GF-D8 (cell line): ENCODE measurements around the gene PXDN.
"Not testable (repeated sequence)": the region's sequence is repeated elsewhere in the genome, so short reads cannot be mapped to it uniquely, and the experiment has no call there.

Experiments used
- DNase-seq: peaks from one replicate; lab custom pipeline; 2025; lab: John Stamatoyannopoulos, UW

The PXDN gene

GRCh38 chr2:1774929-1775328 is 30.6 kb upstream of the PXDN start:
- no peak for DNase-seq

DNA sequence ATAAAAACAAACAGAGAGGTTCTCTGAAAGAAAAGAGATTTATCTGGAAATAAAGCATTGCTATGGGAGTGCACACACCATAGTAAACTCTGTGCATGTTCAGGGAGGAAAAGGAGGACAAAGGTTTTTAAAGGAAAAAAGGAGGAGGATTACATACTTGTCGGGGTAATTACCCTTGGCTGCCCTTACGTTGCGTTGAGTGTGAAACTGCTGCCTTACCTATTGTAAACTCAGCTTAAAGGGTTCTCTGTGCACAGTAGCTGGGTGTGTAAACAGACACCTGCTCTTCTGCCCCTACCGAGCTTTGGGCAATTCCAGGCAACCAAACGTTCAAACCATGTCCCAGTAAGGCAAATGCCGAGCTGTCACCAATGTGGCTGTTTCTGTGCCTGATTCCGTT is 29.6 kb upstream of the PXDN start:
- DNase-seq, result no peak

- no peak for DNase-seq
Observed at GRCh38 chr2:1772471-1773267, 28.4 kb upstream of the PXDN start.

DNA sequence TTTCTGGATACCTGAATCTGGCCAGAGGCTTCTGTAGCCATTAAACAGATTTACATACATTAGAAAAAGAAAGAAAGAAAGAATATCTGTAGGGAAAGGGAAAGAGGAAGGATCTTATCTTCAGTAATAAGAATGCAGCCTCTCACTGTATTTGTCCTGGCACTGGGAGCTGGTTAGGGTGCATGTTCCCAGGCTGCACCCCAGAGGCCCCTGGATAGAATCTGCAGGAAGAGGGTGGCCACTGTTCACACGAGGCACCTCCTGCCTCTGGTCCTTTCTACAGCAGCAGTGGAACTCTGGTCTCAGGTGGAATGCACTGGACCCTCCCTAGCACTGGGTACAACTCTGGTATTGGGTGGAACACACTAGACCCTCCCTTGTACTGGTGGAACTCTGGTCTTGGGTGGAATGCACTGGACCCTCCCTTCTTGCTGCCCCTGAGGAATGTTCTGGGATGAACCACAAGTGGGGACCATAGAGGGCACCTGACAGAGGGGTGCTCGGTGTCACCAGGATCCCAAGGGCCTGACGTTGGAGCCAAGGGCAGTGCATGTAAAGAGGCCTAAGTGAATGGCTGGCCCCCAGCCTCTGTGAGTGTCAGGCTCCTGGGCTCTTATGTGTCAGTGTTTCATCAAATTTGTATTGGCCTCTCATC is 27.4 kb upstream of the PXDN start:
- DNase-seq, result no peak

- no peak for DNase-seq
Observed at GRCh38 chr2:1770566-1771380, 26.5 kb upstream of the PXDN start.

GRCh38 chr2:1769703-1770422 is 25.5 kb upstream of the PXDN start:
- DNase-seq, result no peak

GRCh38 chr2:1767939-1768691 is 23.8 kb upstream of the PXDN start:
- DNase-seq, result no peak

- no peak for DNase-seq
Observed at GRCh38 chr2:1766851-1767811, 22.8 kb upstream of the PXDN start.

DNA sequence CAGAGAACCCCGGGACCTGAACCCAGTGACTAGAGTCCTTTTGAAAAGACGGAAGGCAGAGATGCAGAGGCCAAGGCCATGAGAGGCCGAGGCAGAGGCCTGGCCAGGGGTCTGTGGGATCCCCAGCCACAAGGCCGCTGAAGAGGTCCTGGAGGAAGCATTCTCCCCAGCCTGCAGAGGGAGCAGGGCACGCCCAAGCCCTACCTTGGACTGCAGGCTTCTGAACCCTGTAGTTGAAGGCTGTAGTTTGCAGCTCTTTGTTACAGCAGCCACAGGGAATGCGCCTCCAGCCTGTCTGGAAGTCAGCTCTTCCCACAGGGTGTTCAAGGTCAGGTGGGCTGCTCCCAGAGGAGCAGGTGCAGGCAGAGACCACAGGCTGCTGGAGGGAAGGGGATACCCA is 22.1 kb upstream of the PXDN start:
- DNase-seq, result no peak

- not testable (repeated sequence) for DNase-seq
Observed at GRCh38 chr2:1765201-1765600, 20.9 kb upstream of the PXDN start.

GRCh38 chr2:1759611-1759930 is 15.3 kb upstream of the PXDN start:
- DNase-seq, result no peak

DNA sequence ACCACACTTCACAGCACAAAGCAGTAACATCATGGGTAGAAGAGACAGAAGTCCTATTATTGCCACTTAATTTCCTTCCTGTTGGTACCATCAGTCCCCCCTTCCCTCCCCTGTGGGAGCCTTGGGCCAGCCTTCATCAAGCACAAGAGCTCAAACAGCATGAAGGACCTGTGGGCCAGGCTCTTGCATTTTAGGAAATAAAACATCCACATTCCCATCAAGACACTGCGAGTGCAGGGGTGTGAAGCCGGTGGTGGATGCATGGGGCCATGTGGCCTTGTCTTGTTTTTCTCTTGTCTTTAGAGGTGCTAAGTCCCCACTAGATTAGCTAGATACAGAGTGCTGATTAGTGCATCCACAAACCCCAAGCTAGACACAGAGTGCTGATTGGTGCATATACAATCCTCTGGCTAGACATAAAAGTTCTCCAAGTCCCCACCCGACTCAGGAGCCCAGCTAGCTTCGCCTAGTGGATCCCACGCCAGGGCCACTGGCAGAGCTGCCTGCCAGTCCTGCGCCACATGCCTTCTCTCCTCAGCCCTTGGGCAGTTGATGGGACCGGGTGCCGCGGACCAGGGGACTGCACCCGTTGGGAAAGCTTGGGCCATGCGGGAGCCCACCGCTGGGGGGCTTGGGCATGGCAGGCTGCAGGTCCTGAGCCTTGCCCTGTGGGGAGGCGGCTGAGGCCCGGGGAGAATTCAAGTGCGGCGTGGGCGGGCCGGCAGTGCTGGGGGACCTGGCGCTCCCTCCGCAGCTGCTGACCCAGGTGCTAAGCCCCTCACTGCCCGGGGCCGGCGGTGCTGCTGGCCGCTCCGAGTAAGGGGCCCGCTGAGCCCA is 14.7 kb upstream of the PXDN start:
- no peak for DNase-seq

GRCh38 chr2:1758171-1758570 is 13.9 kb upstream of the PXDN start:
- no peak for DNase-seq

- DNase-seq, result no peak
Observed at GRCh38 chr2:1757567-1757966, 13.3 kb upstream of the PXDN start.

- not testable (repeated sequence) for DNase-seq
Observed at GRCh38 chr2:1757146-1757545, 12.8 kb upstream of the PXDN start.

GRCh38 chr2:1756456-1756855 is 12.1 kb upstream of the PXDN start:
- no peak for DNase-seq

DNA sequence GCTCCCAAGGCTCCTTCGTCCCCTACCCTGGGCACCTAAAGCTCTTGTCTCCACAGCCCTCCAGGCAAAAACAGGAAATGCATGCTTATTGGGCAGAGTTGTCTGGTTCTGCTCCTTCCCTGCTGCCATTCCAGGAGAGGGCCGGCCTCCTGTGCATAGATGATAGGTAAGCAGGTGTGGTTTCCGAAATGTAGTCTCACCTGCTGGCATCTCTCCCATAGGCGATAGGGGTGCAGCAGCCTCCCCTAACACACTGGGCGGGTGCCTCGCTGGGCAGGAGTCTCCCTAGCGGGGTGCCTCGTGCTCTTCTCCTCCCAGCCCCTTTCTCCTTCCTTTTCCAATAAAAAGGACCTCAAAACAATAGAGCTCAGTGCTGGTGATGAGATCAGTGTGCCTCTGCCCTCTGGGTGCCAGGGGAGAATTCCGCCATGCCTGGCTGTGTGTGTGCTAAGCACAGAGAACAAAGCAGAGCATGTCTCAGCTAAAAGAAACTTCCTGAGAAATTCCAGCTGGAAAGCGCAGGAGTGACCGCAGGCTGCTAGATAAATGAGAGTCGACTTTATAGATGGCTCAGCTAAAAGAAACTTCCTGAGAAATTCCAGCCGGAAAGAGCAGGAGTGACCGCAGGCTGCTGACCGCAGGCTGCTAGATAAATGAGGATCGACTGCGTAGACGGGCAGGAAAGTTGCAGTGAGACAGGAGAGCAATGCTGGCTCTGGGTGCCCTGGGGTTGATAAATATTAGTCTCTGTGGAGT is 11.3 kb upstream of the PXDN start:
- no peak for DNase-seq

DNA sequence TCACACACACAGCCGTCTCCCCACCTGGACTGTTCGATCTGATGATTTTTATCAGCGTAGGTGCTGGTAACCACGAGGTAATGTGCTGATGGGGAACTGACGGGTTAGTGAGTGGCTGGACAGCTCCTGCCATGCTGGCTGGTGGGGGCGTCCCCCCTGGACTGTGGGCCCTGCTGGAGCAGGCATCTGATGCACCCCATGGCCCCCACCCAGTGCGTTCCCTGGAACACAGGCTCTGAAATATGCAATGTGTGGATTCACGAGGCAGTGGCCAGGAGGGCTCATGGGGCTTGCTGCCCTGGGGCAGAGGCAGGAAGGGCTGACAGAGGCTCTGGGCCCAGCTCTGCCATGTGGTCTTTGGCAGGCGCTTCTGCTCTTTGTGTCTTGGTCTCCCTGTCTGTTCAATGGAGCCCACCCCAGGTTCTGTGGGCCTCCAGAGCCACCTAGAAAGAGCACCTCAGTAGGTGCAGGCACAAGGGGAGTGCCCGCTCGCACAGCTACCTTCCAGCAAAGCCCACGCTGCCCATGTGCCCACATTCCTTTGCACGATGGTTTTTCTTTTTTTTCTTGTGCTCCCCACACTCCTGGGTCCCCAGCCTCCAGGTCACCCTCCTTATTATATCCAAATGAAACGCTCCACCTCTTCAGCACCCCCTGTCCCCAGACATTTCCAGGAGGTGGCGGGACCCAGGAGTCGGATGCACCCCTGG is 10.3 kb upstream of the PXDN start:
- DNase-seq, result no peak
